Kidney (tissue), 14 donors: ENCODE results near the gene VRK3. TPM values are rescaled to one million over a fixed set of nuclear protein-coding genes. Genes with fewer than 3 reads are reported as not detected.
"Not testable (repeated sequence)": the region's sequence is repeated elsewhere in the genome, so short reads cannot be mapped to it uniquely, and the experiment has no call there.

ENCODE experiments used
- DNase-seq, 5 donors: peaks; one replicate each; pipeline ENCODE4 v3.0.0-alpha.2; 2013 to 2020
- FAIRE-seq: peaks from 2 replicates; lab custom pipeline; 2012; peaks lifted over from hg19 to GRCh38; lab: Jason Lieb, UNC
- H3K27ac ChIP-seq, 2 donors: one replicate each; pipeline ENCODE4 v1.7.0; 2013; ENCODE audit warnings: low read depth in 2 of 2, low read length in 2 of 2, inconsistent platforms in 1 of 2
- H3K27me3 ChIP-seq: one replicate; pipeline ENCODE4 v1.7.1; 2013; ENCODE audit warnings: low read length, inconsistent platforms; ENCODE audit not compliant: control insufficient read depth, insufficient read depth
- H3K36me3 ChIP-seq, 3 donors: one replicate each; pipeline versions ENCODE4 v1.7.0 to v1.7.1; 2013; ENCODE audit warnings: low read length in 3 of 3, control low read depth in 1 of 3, inconsistent platforms in 1 of 3; ENCODE audit not compliant: insufficient read depth in 3 of 3, control insufficient read depth in 2 of 3
- H3K4me1 ChIP-seq, 3 donors: one replicate each; pipeline versions ENCODE4 v1.7.0 to v1.7.1; 2013; ENCODE audit warnings: low read length in 3 of 3, inconsistent platforms in 1 of 3, low read depth in 1 of 3; ENCODE audit not compliant: control insufficient read depth in 2 of 3, insufficient read depth in 2 of 3
- H3K4me3 ChIP-seq, 3 donors: one replicate each; pipeline versions ENCODE4 v1.7.0 to v1.8.1; 2013; ENCODE audit warnings: low read length in 3 of 3, control low read depth in 1 of 3, inconsistent platforms in 1 of 3
- H3K9ac ChIP-seq, 3 donors: one replicate each; pipeline versions ENCODE4 v1.7.0 to v1.7.1; 2013; ENCODE audit warnings: low read length in 3 of 3, control low read depth in 1 of 3, inconsistent platforms in 1 of 3
- H3K9me3 ChIP-seq, 3 donors: one replicate each; pipeline versions ENCODE4 v1.7.0 to v1.7.1; 2013; ENCODE audit warnings: low read length in 3 of 3, control low read depth in 1 of 3, inconsistent platforms in 1 of 3; ENCODE audit not compliant: control insufficient read depth in 2 of 3, insufficient read depth in 1 of 3
- intact Hi-C: fragments of 100-400 bp; cut with DNase I; formaldehyde crosslinking; loops from one replicate; pipeline ENCODE4 v1.11.1; 2022
- polyA plus RNA-seq: library from polyadenylated mRNA; stranded (reverse); fragments of 350-450 nt; fragmentation: Illumina TruSeq; extraction: RNeasy Lipid Tissue Mini Kit (QIAGEN cat#74804); gene quantifications from one replicate; pipeline ENCODE4 v1.2.3, GENCODE V29; 2014; ENCODE audit warnings: low read depth, low replicate concordance; ENCODE audit not compliant: insufficient read depth
- total RNA-seq: library from RNA; stranded (reverse); fragmentation: NEBNext Ultra II Directional; extraction: Animal tissue kit (Norgen Biotek cat#: 25700); gene quantifications from one replicate; pipeline ENCODE4 v1.2.1, GENCODE V29; 2021
- TF ChIP-seq, protein P1 (sequence below): IDR thresholded peaks from 3 replicates; pipeline ENCODE4 v1.5.1; 2012; ENCODE audit warnings: mild to moderate bottlenecking, moderate library complexity, borderline replicate concordance; ENCODE audit not compliant: insufficient read depth; ENCODE audit errors: extremely low read depth
- donor health status: control.
- donor health status: control.
- donor health status: control.
- donor health status: control.
- donor health status: control.
- donor health status: DM: yes; HTN: yes; CAD: no.
- donor health status: Normal renal cell carcinoma (clear cell type).

The VRK3 gene
- total and polyA plus RNA-seq, 2 donors from 2014 or later = 53.2 to 69.0 TPM

DNA sequence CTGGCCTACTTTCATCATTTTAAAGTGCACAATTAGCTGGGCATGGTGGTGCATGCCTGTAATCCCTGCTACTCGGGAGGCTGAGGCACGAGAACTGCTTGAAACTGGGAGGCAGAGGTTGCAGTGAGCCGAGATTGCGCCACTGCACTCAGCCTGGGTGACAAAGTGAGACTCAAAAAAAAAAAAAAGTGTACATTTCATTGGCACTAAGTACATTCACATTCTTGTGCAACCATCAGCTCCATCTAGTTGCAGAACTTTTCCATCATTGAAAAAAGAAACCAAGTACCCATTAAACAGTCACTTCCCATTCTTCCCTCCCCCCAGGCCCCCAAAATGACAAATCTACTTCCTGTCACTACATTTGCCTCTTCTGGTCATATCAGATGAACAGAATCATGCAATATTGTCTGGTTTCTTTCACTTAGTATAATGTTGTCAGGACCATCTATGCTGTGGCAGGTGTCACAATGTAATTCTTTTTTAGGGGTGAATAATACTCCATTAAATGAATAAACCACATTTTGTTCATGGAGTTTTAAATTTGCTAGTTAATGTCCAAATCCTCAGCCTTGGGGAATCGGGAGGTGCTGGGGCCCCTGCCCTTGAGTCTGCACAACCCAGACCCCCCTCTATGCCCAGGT is 56.8 kb downstream of the VRK3 start:
- Histone ChIP-seq H3K4me1 (no peaks in the 10 kb centered on the region), H3K36me3 (no peaks in the 10 kb centered on the region), H3K4me3 (no peak overlapping the region), H3K27ac (no peak overlapping the region), H3K9ac (no peak overlapping the region), H3K27me3 (no peaks in the 10 kb centered on the region), H3K9me3 (no peaks in the 10 kb centered on the region)
- FAIRE-seq = no peak
- intact Hi-C loops = no loop called here
- TF ChIP-seq, protein P1, sequence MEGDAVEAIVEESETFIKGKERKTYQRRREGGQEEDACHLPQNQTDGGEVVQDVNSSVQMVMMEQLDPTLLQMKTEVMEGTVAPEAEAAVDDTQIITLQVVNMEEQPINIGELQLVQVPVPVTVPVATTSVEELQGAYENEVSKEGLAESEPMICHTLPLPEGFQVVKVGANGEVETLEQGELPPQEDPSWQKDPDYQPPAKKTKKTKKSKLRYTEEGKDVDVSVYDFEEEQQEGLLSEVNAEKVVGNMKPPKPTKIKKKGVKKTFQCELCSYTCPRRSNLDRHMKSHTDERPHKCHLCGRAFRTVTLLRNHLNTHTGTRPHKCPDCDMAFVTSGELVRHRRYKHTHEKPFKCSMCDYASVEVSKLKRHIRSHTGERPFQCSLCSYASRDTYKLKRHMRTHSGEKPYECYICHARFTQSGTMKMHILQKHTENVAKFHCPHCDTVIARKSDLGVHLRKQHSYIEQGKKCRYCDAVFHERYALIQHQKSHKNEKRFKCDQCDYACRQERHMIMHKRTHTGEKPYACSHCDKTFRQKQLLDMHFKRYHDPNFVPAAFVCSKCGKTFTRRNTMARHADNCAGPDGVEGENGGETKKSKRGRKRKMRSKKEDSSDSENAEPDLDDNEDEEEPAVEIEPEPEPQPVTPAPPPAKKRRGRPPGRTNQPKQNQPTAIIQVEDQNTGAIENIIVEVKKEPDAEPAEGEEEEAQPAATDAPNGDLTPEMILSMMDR = no peak
- peak in 1 of 5 donors; percentile 9 for DNase-seq

DNA sequence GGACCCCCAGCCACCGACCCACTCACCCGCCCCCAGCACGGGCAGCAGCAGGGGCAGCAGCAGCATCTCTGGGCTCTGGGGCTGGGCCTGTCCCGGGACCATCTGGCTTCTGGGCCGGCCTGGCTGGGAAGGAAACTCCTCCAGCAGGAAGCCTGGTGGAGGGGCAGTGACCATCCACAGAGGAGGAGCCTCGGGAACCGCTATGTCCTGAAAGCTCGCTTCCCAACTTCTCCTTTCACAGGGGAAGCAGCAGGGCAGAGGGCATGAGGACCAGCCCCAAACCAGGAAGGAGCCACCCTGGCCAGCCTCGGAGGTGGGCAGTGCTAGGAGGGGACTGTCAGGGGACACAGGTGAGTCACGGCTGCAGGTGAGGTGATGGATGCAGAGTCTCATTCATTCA is 64.2 kb downstream of the VRK3 start, which contains the start of gene SIGLEC11:
Gene SIGLEC11 (minus strand): TSS at position 193 of the 400 bp plus-strand sequence. CDS start 91 bp downstream, at position 102.
- H3K36me3 ChIP-seq, H3K4me3 ChIP-seq, H3K4me1 ChIP-seq, H3K9me3 ChIP-seq, DNase-seq, intact Hi-C loops, H3K27ac ChIP-seq, FAIRE-seq, H3K9ac ChIP-seq, H3K27me3 ChIP-seq: not testable (repeated sequence)

DNA sequence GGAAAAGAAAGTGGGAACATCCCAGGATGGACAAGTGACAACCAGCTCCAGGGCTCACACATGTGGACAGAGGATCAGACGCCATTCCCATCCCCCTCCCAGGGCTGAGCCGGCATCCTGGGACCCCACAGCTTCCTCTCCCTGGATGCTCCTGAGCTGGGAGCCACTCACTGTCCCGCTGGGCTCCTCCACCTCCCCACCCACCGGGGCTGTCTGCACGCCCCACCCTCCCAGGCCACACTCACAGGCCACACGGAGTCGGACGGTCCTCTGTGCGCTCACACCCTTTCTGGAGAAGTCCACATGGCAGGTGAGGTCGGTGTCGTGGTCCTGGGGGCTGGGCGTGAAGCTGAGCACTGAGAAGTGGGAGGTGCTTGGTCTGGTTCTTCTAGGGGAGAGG is 65.3 kb downstream of the VRK3 start:
- H3K9ac ChIP-seq, H3K27ac ChIP-seq, H3K27me3 ChIP-seq, intact Hi-C loops, H3K4me1 ChIP-seq, H3K9me3 ChIP-seq, FAIRE-seq, H3K36me3 ChIP-seq, H3K4me3 ChIP-seq: not testable (repeated sequence)
- DNase-seq = peak in 1 of 5 donors; percentile 11

- H3K4me3 ChIP-seq, H3K36me3 ChIP-seq, H3K9me3 ChIP-seq, H3K4me1 ChIP-seq, H3K27ac ChIP-seq, H3K9ac ChIP-seq, FAIRE-seq, H3K27me3 ChIP-seq, intact Hi-C loops: not testable (repeated sequence)
- peak in 1 of 5 donors; percentile 55 for DNase-seq
Observed at GRCh38 chr19:49958596-49958995, 66.6 kb downstream of the VRK3 start.

GRCh38 chr19:49958144-49958543 is 67.0 kb downstream of the VRK3 start:
- H3K4me1 ChIP-seq, H3K36me3 ChIP-seq, H3K9ac ChIP-seq, FAIRE-seq, H3K27me3 ChIP-seq, H3K9me3 ChIP-seq, intact Hi-C loops, H3K27ac ChIP-seq: not testable (repeated sequence)
- DNase-seq = peak in 1 of 5 donors; percentile 44
- peak overlapping the region in 1 of 3 donors; percentile 44 for H3K4me3 ChIP-seq
